IPS-NIHi7 (cell line): ENCODE measurements around the gene GRID1.

Experiments
- DNase-seq: peaks from one replicate; pipeline ENCODE4 v3.0.0; 2012; ENCODE audit warnings: mixed read lengths; ENCODE audit errors: extremely low spot score

Gene GRID1

GRCh38 chr10:86354761-86355540 lies 11.6 kb downstream of the GRID1 start:
- no peak for DNase-seq

GRCh38 chr10:86353506-86354485 lies 12.8 kb downstream of the GRID1 start:
- no peak for DNase-seq

- DNase-seq: no peak
These were observed 15.7 kb downstream of the GRID1 start for GRCh38 chr10:86350897-86351296.

GRCh38 chr10:86349940-86350630 lies 16.5 kb downstream of the GRID1 start:
- DNase-seq: no peak

GRCh38 chr10:86349474-86349873 lies 17.1 kb downstream of the GRID1 start:
- DNase-seq: peak; percentile 91

- no peak for DNase-seq
These were observed 18.0 kb downstream of the GRID1 start for GRCh38 chr10:86348321-86349210.

- DNase-seq: no peak
These were observed 18.7 kb downstream of the GRID1 start for GRCh38 chr10:86347856-86348255.

- no peak for DNase-seq
These were observed 19.6 kb downstream of the GRID1 start for GRCh38 chr10:86346799-86347665.

- no peak for DNase-seq
These were observed 20.5 kb downstream of the GRID1 start for GRCh38 chr10:86345859-86346798.

- DNase-seq: no peak
These were observed 21.2 kb downstream of the GRID1 start for GRCh38 chr10:86345296-86345858.

- no peak for DNase-seq
These were observed 21.9 kb downstream of the GRID1 start for GRCh38 chr10:86344714-86345161.

GRCh38 chr10:86344281-86344680 lies 22.3 kb downstream of the GRID1 start:
- DNase-seq: no peak

GRCh38 chr10:86343761-86344160 lies 22.8 kb downstream of the GRID1 start:
- DNase-seq: no peak

- DNase-seq: no peak
These were observed 24.3 kb downstream of the GRID1 start for GRCh38 chr10:86342111-86342863.

- no peak for DNase-seq
These were observed 25.2 kb downstream of the GRID1 start for GRCh38 chr10:86341361-86341811.

GRCh38 chr10:86340991-86341260 lies 25.7 kb downstream of the GRID1 start:
- no peak for DNase-seq

GRCh38 chr10:86340176-86340990 lies 26.2 kb downstream of the GRID1 start:
- no peak for DNase-seq
